HG02970 (cell line): ENCODE results near the gene ODAD4.

Experiments
- ATAC-seq: cut with Tn5 transposase; IDR thresholded peaks from one replicate; pipeline ENCODE4 v1.9.1; 2021; ENCODE audit warnings: mild to moderate bottlenecking, moderate library complexity, moderate number of reproducible peaks; ENCODE audit not compliant: unreplicated experiment, low FRiP score

The ODAD4 gene

DNA sequence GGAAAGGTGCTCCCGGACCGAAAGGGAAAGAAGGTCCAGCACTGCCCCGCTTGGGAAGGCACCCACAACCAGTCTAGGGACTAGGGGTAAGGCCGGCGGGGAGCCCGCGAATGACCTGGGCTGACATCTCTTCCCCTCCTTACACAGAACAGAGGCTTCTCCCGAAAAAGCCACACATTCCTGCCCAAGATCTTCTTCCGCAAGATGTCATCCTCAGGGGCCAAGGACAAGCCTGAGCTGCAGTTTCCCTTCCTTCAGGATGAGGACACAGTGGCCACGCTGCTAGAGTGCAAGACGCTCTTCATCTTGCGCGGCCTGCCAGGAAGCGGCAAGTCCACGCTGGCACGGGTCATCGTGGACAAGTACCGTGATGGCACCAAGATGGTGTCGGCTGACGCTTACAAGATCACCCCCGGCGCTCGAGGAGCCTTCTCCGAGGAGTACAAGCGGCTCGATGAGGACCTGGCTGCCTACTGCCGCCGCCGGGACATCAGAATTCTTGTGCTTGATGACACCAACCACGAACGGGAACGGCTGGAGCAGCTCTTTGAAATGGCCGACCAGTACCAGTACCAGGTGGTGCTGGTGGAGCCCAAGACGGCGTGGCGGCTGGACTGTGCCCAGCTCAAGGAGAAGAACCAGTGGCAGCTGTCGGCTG is 37.6 kb downstream of the ODAD4 start:
- ATAC-seq = no peak

GRCh38 chr17:41968676-41969075 is 38.3 kb downstream of the ODAD4 start:
- no peak for ATAC-seq

DNA sequence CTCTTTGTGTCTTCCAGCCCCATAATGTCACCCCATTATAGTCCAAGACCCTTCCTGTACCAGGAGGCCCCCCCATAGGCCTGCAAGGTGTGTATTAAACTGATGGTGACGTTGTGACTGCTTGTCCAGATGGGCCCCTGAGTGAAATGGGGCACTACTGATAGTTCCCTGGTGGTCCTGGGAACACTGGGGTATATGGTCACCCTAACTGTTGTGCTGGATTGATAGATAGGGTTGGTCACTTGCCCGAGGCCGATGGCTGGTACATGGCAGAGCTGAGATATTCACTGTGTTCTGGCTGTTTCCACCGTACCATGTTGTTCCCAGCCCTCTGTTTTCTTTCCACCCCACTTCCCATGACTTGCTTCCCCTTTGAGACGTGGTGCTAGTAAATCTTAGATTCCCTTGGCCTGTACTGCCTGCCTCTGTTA is 40.5 kb downstream of the ODAD4 start:
- ATAC-seq = no peak

DNA sequence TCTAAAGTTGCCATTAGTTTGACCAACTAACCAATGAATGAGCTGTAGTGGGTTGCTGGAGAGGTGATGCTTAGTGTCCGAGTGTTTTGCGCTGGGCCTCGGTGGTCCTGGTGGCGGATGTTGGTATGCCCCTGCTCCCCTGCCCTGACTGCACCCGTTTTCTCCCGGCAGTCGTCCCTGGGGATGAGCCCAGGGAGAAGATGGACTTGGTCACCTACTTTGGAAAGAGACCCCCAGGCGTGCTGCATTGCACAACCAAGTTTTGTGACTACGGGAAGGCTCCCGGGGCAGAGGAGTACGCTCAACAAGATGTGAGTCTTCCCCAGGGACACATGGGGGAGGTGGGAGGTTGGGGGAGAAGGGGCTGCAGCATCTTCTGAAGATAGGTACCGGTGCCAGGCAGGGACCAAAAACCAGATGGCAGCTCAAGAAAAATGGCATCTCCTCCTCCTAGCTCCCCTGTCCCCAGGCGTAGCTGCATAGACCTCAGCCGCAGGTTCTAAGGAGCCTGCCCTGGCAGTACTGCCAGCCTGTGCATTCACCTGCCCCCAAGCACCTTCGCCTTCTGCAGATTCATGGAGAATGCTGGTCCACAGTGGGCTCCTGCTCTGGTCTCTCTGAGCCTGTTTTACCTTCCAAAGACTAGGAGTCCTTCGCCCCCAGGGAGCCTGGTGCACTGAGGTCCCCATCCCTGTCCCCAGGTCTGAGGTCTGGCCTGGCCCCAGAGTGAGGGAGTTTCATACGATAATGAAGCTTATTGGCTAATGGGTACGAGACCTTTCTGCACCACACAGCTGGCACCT is 41.5 kb downstream of the ODAD4 start:
- ATAC-seq = no peak

GRCh38 chr17:41972571-41973407 is 42.4 kb downstream of the ODAD4 start:
- ATAC-seq = no peak

DNA sequence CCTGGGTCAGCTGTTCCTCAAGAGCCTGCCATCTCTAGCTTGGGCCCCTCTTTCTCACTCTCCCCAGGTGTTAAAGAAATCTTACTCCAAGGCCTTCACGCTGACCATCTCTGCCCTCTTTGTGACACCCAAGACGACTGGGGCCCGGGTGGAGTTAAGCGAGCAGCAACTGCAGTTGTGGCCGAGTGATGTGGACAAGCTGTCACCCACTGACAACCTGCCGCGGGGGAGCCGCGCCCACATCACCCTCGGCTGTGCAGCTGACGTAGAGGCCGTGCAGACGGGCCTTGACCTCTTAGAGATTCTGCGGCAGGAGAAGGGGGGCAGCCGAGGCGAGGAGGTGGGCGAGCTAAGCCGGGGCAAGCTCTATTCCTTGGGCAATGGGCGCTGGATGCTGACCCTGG is 43.0 kb downstream of the ODAD4 start:
- ATAC-seq = no peak

GRCh38 chr17:41974031-41974430 is 43.6 kb downstream of the ODAD4 start:
- no peak for ATAC-seq

- no peak for ATAC-seq
Observed at GRCh38 chr17:41974658-41975057, 44.2 kb downstream of the ODAD4 start.

GRCh38 chr17:41975099-41976083 is 45.0 kb downstream of the ODAD4 start:
- ATAC-seq = no peak

GRCh38 chr17:41976142-41976768 is 45.8 kb downstream of the ODAD4 start:
- no peak for ATAC-seq

GRCh38 chr17:41977991-41978390 is 47.6 kb downstream of the ODAD4 start:
- no peak for ATAC-seq

DNA sequence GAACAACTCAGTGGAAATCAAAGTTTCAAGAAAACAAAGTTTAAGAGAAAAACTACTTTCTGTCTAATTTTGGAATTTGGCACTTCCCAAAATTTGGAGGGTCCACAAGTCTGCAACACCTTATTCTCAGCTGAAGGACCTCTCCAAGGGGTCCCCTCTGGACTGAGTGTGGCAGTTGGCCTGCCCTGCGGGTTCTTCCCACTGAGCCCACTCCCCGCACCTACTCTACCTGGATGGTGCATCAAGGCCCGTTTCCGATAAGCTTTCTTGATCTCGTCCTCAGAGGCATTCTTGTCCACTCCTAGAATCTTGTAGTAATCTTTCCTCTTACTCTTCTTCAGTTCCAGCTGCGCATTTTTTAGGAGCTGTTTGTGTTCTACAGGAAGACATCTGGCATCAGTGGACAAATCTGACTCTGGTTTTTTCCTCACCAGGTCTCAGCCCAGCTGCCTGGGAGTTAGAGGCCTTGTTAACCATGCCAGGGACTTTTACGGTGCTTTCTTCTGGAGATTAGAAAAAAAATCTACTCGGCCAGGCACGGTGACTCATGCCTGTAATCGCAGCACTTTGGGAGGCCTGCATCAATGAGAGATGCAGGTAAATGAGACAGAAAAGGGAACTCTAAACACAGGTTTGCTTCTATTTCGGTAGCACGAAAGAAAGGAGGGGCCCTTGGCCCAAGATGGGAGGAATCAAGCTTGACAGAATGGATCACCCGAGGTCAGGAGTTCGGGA is 51.8 kb downstream of the ODAD4 start:
- ATAC-seq = no peak

GRCh38 chr17:41984454-41984853 is 54.0 kb downstream of the ODAD4 start:
- no peak for ATAC-seq

DNA sequence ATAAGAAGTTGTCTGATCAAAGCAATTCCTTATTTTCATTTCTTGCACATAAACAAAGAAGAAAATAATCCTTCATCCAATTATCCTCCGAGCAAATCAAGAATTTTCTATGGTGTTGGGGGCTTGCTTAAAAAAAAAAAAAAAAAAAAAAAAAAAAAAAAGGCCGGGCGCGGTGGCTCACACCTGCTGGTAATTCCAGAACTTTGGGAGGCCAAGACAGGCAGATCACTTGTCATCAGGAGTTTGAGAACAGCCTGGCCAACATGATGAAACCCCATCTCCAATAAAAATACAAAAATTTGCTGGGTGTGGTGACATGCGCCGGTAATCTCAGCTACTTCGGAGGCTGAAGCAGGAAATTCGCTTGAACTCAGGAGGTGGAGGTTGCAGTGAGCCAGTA is 55.5 kb downstream of the ODAD4 start:
- ATAC-seq = no peak

DNA sequence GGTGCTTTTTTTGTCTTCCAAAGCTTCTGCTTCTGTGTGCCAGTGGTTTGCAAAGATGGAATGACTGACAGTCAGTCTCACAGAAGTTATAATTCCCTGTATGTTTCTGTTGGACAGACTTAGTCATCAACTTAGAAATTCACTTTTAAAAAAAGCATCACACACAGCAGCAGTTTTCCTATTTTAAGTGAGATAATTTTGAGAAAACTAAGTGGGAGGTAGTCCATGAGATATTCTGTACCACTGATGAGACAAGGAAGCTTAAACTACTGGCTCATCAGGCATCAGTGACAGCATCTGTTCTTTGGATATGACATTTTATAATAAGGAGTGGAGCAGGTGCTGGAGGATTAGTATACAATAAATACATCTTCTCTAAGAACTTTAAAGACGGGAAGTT is 56.2 kb downstream of the ODAD4 start:
- ATAC-seq = no peak

- ATAC-seq = no peak
Observed at GRCh38 chr17:41987642-41988041, 57.2 kb downstream of the ODAD4 start.

DNA sequence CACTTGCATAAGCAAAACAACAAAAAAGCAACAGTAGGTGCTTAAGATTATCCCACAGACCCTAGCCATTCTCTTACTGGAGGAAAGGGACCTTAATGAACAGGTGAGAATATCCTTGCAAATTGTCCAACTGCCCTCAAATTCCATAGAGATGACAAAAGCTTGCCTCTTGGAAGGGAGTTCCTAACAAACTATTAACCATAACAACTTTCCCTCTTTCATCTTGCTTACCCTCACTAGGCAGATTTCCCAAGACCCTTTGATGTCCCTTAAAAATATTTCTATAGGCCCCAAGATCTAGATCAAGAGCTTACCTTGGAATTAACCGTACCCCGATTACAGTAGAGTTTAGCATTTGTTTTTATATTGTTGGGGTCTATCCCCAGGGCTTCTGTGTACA is 58.0 kb downstream of the ODAD4 start:
- no peak for ATAC-seq

- ATAC-seq = no peak
Observed at GRCh38 chr17:41989702-41990419, 59.4 kb downstream of the ODAD4 start.
